ENCODE measurements around the gene ZG16B. TPM values are rescaled to one million over a fixed set of nuclear protein-coding genes. Genes with fewer than 3 reads are reported as not detected.

Gene ZG16B
- total and polyA plus RNA-seq, 8 donors = 0.27 to 1.4 (median 0.63) TPM

DNA sequence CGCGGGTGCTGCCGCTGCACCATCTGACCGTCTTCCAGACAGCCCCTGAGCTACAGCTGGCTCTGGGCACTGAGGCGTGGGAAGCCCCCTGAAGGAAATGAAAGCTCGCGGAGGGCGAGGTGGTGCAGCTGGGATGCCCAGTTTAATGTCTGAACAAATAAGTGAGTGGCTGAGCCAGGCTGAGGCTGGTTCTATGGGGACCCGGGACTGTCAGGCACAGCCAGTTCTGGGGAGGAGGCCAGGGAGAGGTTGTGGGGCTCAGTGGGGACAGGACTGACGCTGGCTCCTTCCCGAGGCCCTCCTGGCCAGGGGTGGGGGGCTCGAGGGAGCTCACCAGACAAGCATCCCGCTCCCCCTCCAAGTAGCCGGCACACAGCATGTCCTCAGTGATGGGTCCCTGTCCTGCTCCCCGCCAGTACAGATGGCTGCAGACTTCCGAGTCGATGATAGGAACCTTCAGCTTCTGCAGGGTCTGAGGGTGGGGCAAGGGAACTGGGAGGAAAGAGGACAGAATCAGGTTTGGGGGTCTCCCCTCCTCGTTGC, 23.5 kb downstream of the ZG16B start:
- TF ChIP-seq, protein P1, sequence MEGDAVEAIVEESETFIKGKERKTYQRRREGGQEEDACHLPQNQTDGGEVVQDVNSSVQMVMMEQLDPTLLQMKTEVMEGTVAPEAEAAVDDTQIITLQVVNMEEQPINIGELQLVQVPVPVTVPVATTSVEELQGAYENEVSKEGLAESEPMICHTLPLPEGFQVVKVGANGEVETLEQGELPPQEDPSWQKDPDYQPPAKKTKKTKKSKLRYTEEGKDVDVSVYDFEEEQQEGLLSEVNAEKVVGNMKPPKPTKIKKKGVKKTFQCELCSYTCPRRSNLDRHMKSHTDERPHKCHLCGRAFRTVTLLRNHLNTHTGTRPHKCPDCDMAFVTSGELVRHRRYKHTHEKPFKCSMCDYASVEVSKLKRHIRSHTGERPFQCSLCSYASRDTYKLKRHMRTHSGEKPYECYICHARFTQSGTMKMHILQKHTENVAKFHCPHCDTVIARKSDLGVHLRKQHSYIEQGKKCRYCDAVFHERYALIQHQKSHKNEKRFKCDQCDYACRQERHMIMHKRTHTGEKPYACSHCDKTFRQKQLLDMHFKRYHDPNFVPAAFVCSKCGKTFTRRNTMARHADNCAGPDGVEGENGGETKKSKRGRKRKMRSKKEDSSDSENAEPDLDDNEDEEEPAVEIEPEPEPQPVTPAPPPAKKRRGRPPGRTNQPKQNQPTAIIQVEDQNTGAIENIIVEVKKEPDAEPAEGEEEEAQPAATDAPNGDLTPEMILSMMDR (IDR thresholded peaks at IDR 0.05) = no peak
- Histone ChIP-seq H3K4me3 (no peak overlapping the region), H3K27me3 (peaks cover 0 to 59% of the 10 kb centered on the region in 2 donors), H3K36me3 (peaks cover 0 to 5% of the 10 kb centered on the region in 2 donors), H3K9me3 (peaks cover 0 to 12% of the 10 kb centered on the region in 2 donors), H3K27ac (no peak overlapping the region), H3K4me1 (peaks cover 0 to 5% of the 10 kb centered on the region in 2 donors)
- DNase-seq (peak in 1 of 4 donors; percentile 67), ATAC-seq (no peak)
- intact Hi-C loops (cut with DNase I) = no loop called here

DNA sequence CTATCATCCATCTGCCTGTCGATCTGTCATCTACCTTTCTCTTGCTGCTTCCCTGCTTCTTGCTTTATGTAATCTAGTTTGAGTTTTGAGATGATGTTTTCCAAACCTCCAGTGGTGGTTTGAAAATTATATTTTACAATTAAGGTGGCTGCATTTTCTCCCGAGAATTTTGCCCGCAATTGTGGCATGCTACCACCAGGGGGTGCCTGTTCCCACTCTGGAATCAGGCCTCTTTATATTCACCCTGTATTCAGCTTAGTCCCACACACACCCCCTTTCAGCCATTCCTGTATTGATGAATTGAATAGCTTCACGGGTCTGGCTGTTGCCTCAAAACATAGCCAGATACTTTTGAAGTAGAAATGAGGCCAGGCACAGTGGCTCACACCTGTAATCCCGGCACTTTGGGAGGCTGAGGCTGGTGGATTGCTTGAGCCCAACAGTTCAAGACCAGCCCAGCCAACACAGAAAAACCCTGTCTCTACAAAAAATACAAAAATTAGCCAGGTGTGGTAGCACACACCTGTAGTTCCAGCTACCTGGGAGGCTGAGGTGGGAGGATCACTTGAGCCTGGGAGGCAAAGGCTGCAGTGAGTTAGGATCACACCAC, 24.7 kb downstream of the ZG16B start:
- intact Hi-C loops (cut with DNase I) = no loop called here
- no peak for ATAC-seq
- peaks cover 0 to 62% of the 10 kb centered on the region in 2 donors for H3K27me3 ChIP-seq

DNA sequence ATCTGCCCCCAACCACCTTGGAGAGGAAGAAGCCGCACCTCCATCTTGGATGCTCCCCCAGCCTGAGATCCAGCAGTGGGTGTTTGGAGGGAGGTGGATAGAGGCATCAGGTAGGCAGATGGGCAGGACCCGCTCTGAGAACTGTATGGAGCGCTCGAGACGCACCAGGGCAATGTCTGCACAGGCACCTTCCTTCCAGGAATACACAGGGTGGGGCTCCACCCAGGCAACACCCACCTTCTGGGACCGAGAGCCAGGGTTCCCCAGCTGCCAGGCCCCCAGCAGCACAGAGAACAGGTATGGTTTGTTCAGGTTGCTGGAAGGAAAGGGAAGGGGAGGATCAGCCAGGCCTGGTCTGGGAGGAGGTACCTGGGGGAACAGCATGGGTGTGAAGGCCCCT, 25.4 kb downstream of the ZG16B start:
- ATAC-seq (no peak), DNase-seq (no peak)

More for the DNA sequence above, 24.7 kb downstream of the ZG16B start:
- TF ChIP-seq, protein P1 (IDR thresholded peaks at IDR 0.05) = peak in 1 of 2 donors; percentile 45
- H3K36me3 ChIP-seq = peaks cover 0 to 5% of the 10 kb centered on the region in 2 donors
- H3K4me3 ChIP-seq = no peak overlapping the region
- H3K4me1 ChIP-seq = peaks cover 0 to 5% of the 10 kb centered on the region in 2 donors
- H3K9me3 ChIP-seq = peaks cover 0 to 12% of the 10 kb centered on the region in 2 donors
- DNase-seq = no peak
- H3K27ac ChIP-seq = no peak overlapping the region

DNA sequence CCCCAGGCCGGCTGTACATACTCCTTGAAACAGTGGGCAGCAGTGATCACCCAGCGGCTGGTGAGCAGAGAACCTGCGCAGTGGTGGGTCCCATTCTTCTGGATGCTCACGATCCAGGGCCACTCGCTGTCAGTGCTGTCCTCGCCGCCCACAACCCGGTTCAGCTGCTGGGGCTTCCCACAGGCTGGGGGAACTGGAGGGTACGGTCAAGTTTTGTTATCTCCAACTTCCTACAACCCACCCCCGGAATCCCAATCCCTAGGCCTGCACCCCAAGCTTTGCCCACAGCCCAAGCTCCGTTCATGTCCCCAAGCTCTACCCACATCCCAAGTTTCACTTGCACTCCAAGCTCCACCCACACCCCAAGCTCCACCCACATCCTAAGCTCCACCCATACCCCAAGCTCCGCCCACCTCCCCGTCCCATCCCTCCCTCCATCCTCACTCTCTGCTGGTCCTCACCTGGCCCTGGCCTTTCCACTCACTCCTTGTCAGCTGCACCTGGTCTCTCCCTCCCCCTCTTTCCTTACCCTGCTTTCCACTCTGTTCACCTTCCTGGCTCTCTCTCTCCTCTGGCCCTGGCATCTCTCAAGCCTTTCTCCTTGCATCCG, 26.1 kb downstream of the ZG16B start:
- ATAC-seq (no peak), DNase-seq (no peak)
- no peak overlapping the region for H3K27ac ChIP-seq
- peaks cover 0 to 5% of the 10 kb centered on the region in 2 donors for H3K36me3 ChIP-seq
- peaks cover 0 to 68% of the 10 kb centered on the region in 2 donors for H3K27me3 ChIP-seq
- TF ChIP-seq, protein P1 (IDR thresholded peaks at IDR 0.05) = no peak
- intact Hi-C loops (cut with DNase I) = no loop called here
- peaks cover 0 to 5% of the 10 kb centered on the region in 2 donors for H3K4me1 ChIP-seq
- no peak overlapping the region for H3K4me3 ChIP-seq
- peaks cover 0 to 16% of the 10 kb centered on the region in 2 donors for H3K9me3 ChIP-seq

More for the DNA sequence above, 25.4 kb downstream of the ZG16B start:
- H3K4me3 ChIP-seq = no peak overlapping the region
- peaks cover 0 to 5% of the 10 kb centered on the region in 2 donors for H3K4me1 ChIP-seq
- H3K27me3 ChIP-seq = peaks cover 0 to 68% of the 10 kb centered on the region in 2 donors
- TF ChIP-seq, protein P1 (IDR thresholded peaks at IDR 0.05) = no peak
- H3K36me3 ChIP-seq = peaks cover 0 to 5% of the 10 kb centered on the region in 2 donors
- peaks cover 0 to 12% of the 10 kb centered on the region in 2 donors for H3K9me3 ChIP-seq
- H3K27ac ChIP-seq = no peak overlapping the region
- intact Hi-C loops (cut with DNase I) = no loop called here
